IMR-90 (cell line): Measurements from ENCODE around the gene RPS6KA3. TPM values are rescaled to one million over a fixed set of nuclear protein-coding genes. Genes with fewer than 3 reads are reported as not detected.
A peak's percentile ranks its signal among the peaks of the same experiment; 100 is the strongest.

Experiments used
- ATAC-seq: fragments of 200-7000 bp; cut with Tn5 transposase; 2 replicates; pipeline ENCODE4 v1.9.1; 2020; ENCODE audit warnings: low read depth, mild to moderate bottlenecking, moderate library complexity
- BruUV-seq: library from RNA; stranded (reverse); fragments of 400-500 nt; replicated peaks from 2 replicates; lab custom pipeline; 2021; lab: Mats Ljungman, UMichigan
- CTCF ChIA-PET: fragments of 300-600 bp; formaldehyde crosslinking; extraction: SDS; loops from one replicate; lab custom pipeline; 2021; ENCODE audit warnings: antibody characterized with exemption; lab: Yijun Ruan, JAX
- POLR2A ChIA-PET: fragments of 300-600 bp; sonication (Branson Sonifier 250); formaldehyde crosslinking; loops from one replicate; lab custom pipeline; 2022; ENCODE audit warnings: antibody characterized with exemption; ENCODE audit not compliant: unreplicated experiment; lab: Charles Lee
- DNase-seq: peaks from one replicate; pipeline ENCODE4 v3.0.0; 2013
- H2AFZ ChIP-seq: replicated peaks from 2 replicates; pipeline ENCODE3; 2013; ENCODE audit warnings: low read length, mild to moderate bottlenecking; ENCODE audit not compliant: poor library complexity
- H2AK5ac ChIP-seq: 2 replicates; pipeline ENCODE4 v1.6.1; 2013; ENCODE audit warnings: low read depth, low read length, inconsistent platforms
- H2AK9ac ChIP-seq: replicated peaks from 2 replicates; pipeline ENCODE3; 2013; ENCODE audit warnings: mild to moderate bottlenecking, low read depth, low read length, moderate library complexity; ENCODE audit not compliant: poor library complexity
- H2BK120ac ChIP-seq: 2 replicates; pipeline ENCODE4 v1.6.1; 2013; ENCODE audit warnings: low read depth, low read length, inconsistent platforms
- H2BK15ac ChIP-seq: 3 replicates; pipeline ENCODE4 v1.6.1; 2013; ENCODE audit warnings: low read depth, low read length, inconsistent platforms
- H2BK20ac ChIP-seq: 2 replicates; pipeline ENCODE4 v1.6.1; 2013; ENCODE audit warnings: low read depth, mild to moderate bottlenecking, inconsistent platforms, low read length, moderate library complexity
- H2BK5ac ChIP-seq: 2 replicates; pipeline ENCODE4 v1.6.1; 2013; ENCODE audit warnings: mild to moderate bottlenecking, low read depth, low read length, inconsistent platforms; ENCODE audit not compliant: poor library complexity, severe bottlenecking
- H3K14ac ChIP-seq: replicated peaks from 2 replicates; pipeline ENCODE4 v1.6.1; 2013; ENCODE audit warnings: low read depth, low read length, inconsistent platforms
- H3K18ac ChIP-seq: 2 replicates; pipeline ENCODE4 v1.6.1; 2013; ENCODE audit warnings: low read depth, low read length, control low read depth
- H3K23ac ChIP-seq: 2 replicates; pipeline ENCODE4 v1.6.1; 2013; ENCODE audit warnings: low read depth, low read length, inconsistent platforms
- H3K27ac ChIP-seq: 2 replicates; pipeline ENCODE4 v1.5.1; 2013; ENCODE audit warnings: mild to moderate bottlenecking, control low read depth, low read length; ENCODE audit not compliant: insufficient read depth
- H3K27me3 ChIP-seq: 2 replicates; pipeline ENCODE4 v1.6.1; 2013; ENCODE audit warnings: low read length; ENCODE audit not compliant: control insufficient read depth, insufficient read depth
- H3K36me3 ChIP-seq: 2 replicates; pipeline ENCODE4 v1.6.1; 2013; ENCODE audit warnings: low read length, mixed read lengths; ENCODE audit not compliant: control insufficient read depth, insufficient read depth
- H3K4ac ChIP-seq: 2 replicates; pipeline ENCODE4 v1.6.1; 2013; ENCODE audit warnings: low read depth, low read length, inconsistent platforms
- H3K4me1 ChIP-seq: 2 replicates; pipeline ENCODE4 v1.6.1; 2013; ENCODE audit warnings: low read length, mixed read lengths; ENCODE audit not compliant: control insufficient read depth, insufficient read depth
- H3K4me2 ChIP-seq: 2 replicates; pipeline ENCODE4 v1.6.1; 2013; ENCODE audit warnings: low read depth, mild to moderate bottlenecking, control low read depth, low read length, moderate library complexity
- H3K4me3 ChIP-seq: 2 replicates; pipeline ENCODE4 v1.5.1; 2013; ENCODE audit warnings: low read depth, mild to moderate bottlenecking, control low read depth, low read length, moderate library complexity; ENCODE audit not compliant: insufficient read depth
- H3K56ac ChIP-seq: 2 replicates; pipeline ENCODE4 v1.6.1; 2013; ENCODE audit warnings: low read length, inconsistent platforms; ENCODE audit not compliant: insufficient read depth; ENCODE audit errors: extremely low read depth
- H3K79me1 ChIP-seq, 2 experiments: 2 replicates each; pipeline ENCODE4 v1.6.1; 2013; ENCODE audit warnings: low read length in 2 of 2, inconsistent platforms in 1 of 2, low read depth in 1 of 2
- H3K9ac ChIP-seq: 2 replicates; pipeline ENCODE4 v1.6.1; 2013; ENCODE audit warnings: low read depth, low read length, control low read depth
- H3K9me1 ChIP-seq: 2 replicates; pipeline ENCODE4 v1.6.1; 2013; ENCODE audit warnings: low read length, inconsistent platforms; ENCODE audit not compliant: insufficient read depth
- H3K9me3 ChIP-seq: 2 replicates; pipeline ENCODE4 v1.6.1; 2013; ENCODE audit warnings: low read length; ENCODE audit not compliant: control insufficient read depth, insufficient read depth
- H4K20me1 ChIP-seq: 2 replicates; pipeline ENCODE4 v1.6.1; 2013; ENCODE audit warnings: low read length, inconsistent platforms; ENCODE audit not compliant: insufficient read depth
- H4K5ac ChIP-seq: 2 replicates; pipeline ENCODE4 v1.6.1; 2013; ENCODE audit warnings: mild to moderate bottlenecking, low read depth, low read length, control low read depth
- H4K8ac ChIP-seq, 2 experiments: 2 replicates each; pipeline ENCODE4 v1.6.1; 2013; ENCODE audit warnings: low read depth in 2 of 2, low read length in 2 of 2, control low read depth in 1 of 2, inconsistent platforms in 1 of 2
- H4K91ac ChIP-seq: 2 replicates; pipeline ENCODE4 v1.6.1; 2013; ENCODE audit warnings: low read depth, low read length, inconsistent platforms; ENCODE audit not compliant: insufficient read depth
- CEBPB ChIP-seq: IDR thresholded peaks from 2 replicates; pipeline ENCODE4 v1.6.1; 2012; ENCODE audit warnings: low read depth, low read length, improper control_type of control experiment
- CTCF ChIP-seq: conservative IDR thresholded peaks from 2 replicates; pipeline ENCODE4 v1.5.1; 2012; ENCODE audit warnings: mild to moderate bottlenecking, low read depth, low read length, improper control_type of control experiment
- WGBS, 2 experiments: methylation state at CpG; one replicate each; pipeline versions ENCODE4 v1.1.5 to v1.1.7; 2013; ENCODE audit warnings: missing lambda C conversion rate in 2 of 2; ENCODE audit not compliant: insufficient read length in 1 of 2; ENCODE audit errors: extremely low coverage in 2 of 2; 5-methylcytosine and 5-hydroxymethylcytosine counted together
- dilution Hi-C: fragments of 300-500 bp; cut with HindIII; formaldehyde crosslinking; loops from one replicate; pipeline ENCODE4 v1.14.3; 2018; ENCODE audit warnings: low sequenced_read_pairs; ENCODE audit not compliant: unreplicated experiment
- in situ Hi-C: fragments of 300-500 bp; cut with MboI; formaldehyde crosslinking; loops from 3 replicates; pipeline ENCODE4 v1.14.3; 2019; ENCODE audit warnings: low sequenced_read_pairs, inconsistent platforms, mixed read lengths
- intact Hi-C: fragments of 100-400 bp; cut with micrococcal nuclease; formaldehyde crosslinking; loops from 2 replicates; pipeline ENCODE4 v1.10.0; 2022
- polyA plus RNA-seq, 3 experiments: library from polyadenylated mRNA; depleted of rRNA; stranded (reverse); fragments of >200 nt; gene quantifications; 2 replicates each; pipeline ENCODE4 v1.2.3, GENCODE V29; 2012; ENCODE audit warnings: low replicate concordance in 1 of 3
- total RNA-seq: library from RNA; depleted of rRNA; stranded (reverse); fragments of >200 nt; gene quantifications from 2 replicates; pipeline ENCODE4 v1.2.3, GENCODE V29; 2012

Gene RPS6KA3
- total and polyA plus RNA-seq, 2 of the 4 experiments (the other 2 are of a cell fraction) = 20.8 to 43.9 TPM

- no peaks in the 10 kb centered on the region; a peak in 1 of 4 replicates for H3K79me1 ChIP-seq
- in situ Hi-C loops (loop anchor here (25.0 kb wide), 1 partner anchor 1466 kb away; no protein-coding TSS in a partner anchor), intact Hi-C loops (no loop called here), dilution Hi-C loops (no loop called here)
- H2AK9ac ChIP-seq = no peak overlapping the region
- no peak overlapping the region for H2BK15ac ChIP-seq
- no peak overlapping the region for H3K4me2 ChIP-seq
- no peak overlapping the region for H3K14ac ChIP-seq
- no peak overlapping the region for H2AFZ ChIP-seq
- no peak overlapping the region for H2BK20ac ChIP-seq
- peak; percentile 43 for DNase-seq
- TF ChIP-seq CEBPB (peak; percentile 74; the same call in 1 of the 2 replicates), CTCF (no peak)
- ChIA-PET POLR2A (no interaction called here), CTCF (no interaction called here)
- no peak overlapping the region for H3K4me3 ChIP-seq
- no peak overlapping the region for H3K56ac ChIP-seq
- no peaks in the 10 kb centered on the region for H3K36me3 ChIP-seq
- H3K18ac ChIP-seq = no peak overlapping the region
- no peak overlapping the region for H2BK5ac ChIP-seq
- no CpG with 5 or more reads among the region's 1 CpG for WGBS, 2 experiments
- no peaks in the 10 kb centered on the region for H3K9me1 ChIP-seq
- H4K91ac ChIP-seq = no peak overlapping the region
- no peaks in the 10 kb centered on the region for H3K4me1 ChIP-seq
- ATAC-seq = no peak
- H4K8ac ChIP-seq = no peak overlapping the region
- H3K23ac ChIP-seq = no peak overlapping the region
- no peak overlapping the region for H2BK120ac ChIP-seq
- no peak overlapping the region for H3K4ac ChIP-seq
- no peak overlapping the region for H3K27ac ChIP-seq
- H4K5ac ChIP-seq = no peak overlapping the region
- H3K9ac ChIP-seq = no peak overlapping the region
- H2AK5ac ChIP-seq = no peak overlapping the region
- no TSS peak for BruUV-seq
- no peaks in the 10 kb centered on the region for H3K27me3 ChIP-seq
- no peaks in the 10 kb centered on the region for H4K20me1 ChIP-seq
- no peaks in the 10 kb centered on the region for H3K9me3 ChIP-seq
Observed at GRCh38 chrX:20271730-20272129, 5.0 kb upstream of the RPS6KA3 start.
